ENCODE results near the gene ERAP2.

ERAP2 gene

GRCh38 chr5:96883871-96884270 is 7.6 kb downstream of the ERAP2 start:
- Histone ChIP-seq H4K91ac (ENCODE audit: low read length) (no peak overlapping the region), H2AK5ac (ENCODE audit: low read length, severe bottlenecking) (no peak overlapping the region), H2BK5ac (ENCODE audit: low read depth, low read length, poor library complexity, severe bottlenecking) (no peak overlapping the region), H3K9ac (ENCODE audit: low read length) (no peak overlapping the region), H2BK15ac (ENCODE audit: low read depth, poor library complexity, severe bottlenecking) (no peak overlapping the region), H2AFZ (ENCODE audit: low read depth, low read length) (no peak overlapping the region), H3K4me3 (ENCODE audit: insufficient read depth in 1 of 2, low read depth in 1 of 2, low read length in 2 of 2) (no peak overlapping the region), H3K4me1 (ENCODE audit: control insufficient read depth, insufficient read depth, low read depth, low read length) (peaks cover 4% of the 10 kb centered on the region), H3K27ac (ENCODE audit: low read length, poor library complexity, severe bottlenecking) (no peak overlapping the region), H3K36me3 (ENCODE audit: control insufficient read depth in 1 of 2, insufficient read depth in 2 of 2, low read depth in 1 of 2, low read length in 2 of 2) (peaks cover 2 to 57% of the 10 kb centered on the region in 2 experiments), H3K14ac (ENCODE audit: low read length in 2 of 2) (no peak overlapping the region), H3K18ac (ENCODE audit: low read depth in 1 of 2, low read length in 2 of 2) (no peak overlapping the region), H3K79me1 (replicated peaks; ENCODE audit: low read length, poor library complexity, severe bottlenecking) (peaks cover 12% of the 10 kb centered on the region), H2BK12ac (ENCODE audit: low read length in 2 of 2) (no peak overlapping the region), H3K9me3 (ENCODE audit: control insufficient read depth, low read length) (no peaks in the 10 kb centered on the region), H2BK120ac (ENCODE audit: low read depth, low read length) (no peak overlapping the region), H3K27me3 (ENCODE audit: control insufficient read depth in 1 of 2, insufficient read depth in 1 of 2, low read length in 2 of 2) (no peaks in the 10 kb centered on the region), H3K4me2 (ENCODE audit: low read length, poor library complexity, severe bottlenecking) (no peak overlapping the region), H3K4ac (ENCODE audit: low read depth in 1 of 2, low read length in 2 of 2) (no peak overlapping the region), H3K23ac (ENCODE audit: low read length in 2 of 2) (no peak overlapping the region), H4K8ac (ENCODE audit: low read length) (no peak overlapping the region)
- DNase-seq = no peak
- 93% methylated on average over 3 of the region's 3 CpGs for WGBS

GRCh38 chr5:96884995-96885394 is 8.7 kb downstream of the ERAP2 start:
- no peak overlapping the region for H3K9ac ChIP-seq (ENCODE audit: low read length)
- H3K4me3 ChIP-seq (ENCODE audit: insufficient read depth in 1 of 2, low read depth in 1 of 2, low read length in 2 of 2) = no peak overlapping the region
- H2BK15ac ChIP-seq (ENCODE audit: low read depth, poor library complexity, severe bottlenecking) = no peak overlapping the region
- H3K4me1 ChIP-seq (ENCODE audit: control insufficient read depth, insufficient read depth, low read depth, low read length) = peaks cover 4% of the 10 kb centered on the region
- no peak overlapping the region for H3K14ac ChIP-seq (ENCODE audit: low read length in 2 of 2)
- H2BK5ac ChIP-seq (ENCODE audit: low read depth, low read length, poor library complexity, severe bottlenecking) = no peak overlapping the region
- peaks cover 5 to 65% of the 10 kb centered on the region in 2 experiments for H3K36me3 ChIP-seq (ENCODE audit: control insufficient read depth in 1 of 2, insufficient read depth in 2 of 2, low read depth in 1 of 2, low read length in 2 of 2)
- H3K23ac ChIP-seq (ENCODE audit: low read length in 2 of 2) = no peak overlapping the region
- H3K18ac ChIP-seq (ENCODE audit: low read depth in 1 of 2, low read length in 2 of 2) = no peak overlapping the region
- H3K9me3 ChIP-seq (ENCODE audit: control insufficient read depth, low read length) = no peaks in the 10 kb centered on the region
- peaks cover 12% of the 10 kb centered on the region for H3K79me1 ChIP-seq (replicated peaks; ENCODE audit: low read length, poor library complexity, severe bottlenecking)
- 94% methylated on average over 6 of the region's 7 CpGs for WGBS
- no peak overlapping the region for H3K4ac ChIP-seq (ENCODE audit: low read depth in 1 of 2, low read length in 2 of 2)
- no peak overlapping the region for H2BK12ac ChIP-seq (ENCODE audit: low read length in 2 of 2)
- no peak overlapping the region for H4K91ac ChIP-seq (ENCODE audit: low read length)
- no peak overlapping the region for H2AK5ac ChIP-seq (ENCODE audit: low read length, severe bottlenecking)
- H4K8ac ChIP-seq (ENCODE audit: low read length) = no peak overlapping the region
- H2AFZ ChIP-seq (ENCODE audit: low read depth, low read length) = no peak overlapping the region
- DNase-seq = no peak
- no peak overlapping the region for H3K4me2 ChIP-seq (ENCODE audit: low read length, poor library complexity, severe bottlenecking)
- no peak overlapping the region for H2BK120ac ChIP-seq (ENCODE audit: low read depth, low read length)
- no peaks in the 10 kb centered on the region for H3K27me3 ChIP-seq (ENCODE audit: control insufficient read depth in 1 of 2, insufficient read depth in 1 of 2, low read length in 2 of 2)
- no peak overlapping the region for H3K27ac ChIP-seq (ENCODE audit: low read length, poor library complexity, severe bottlenecking)

- no peak overlapping the region for H2BK15ac ChIP-seq (ENCODE audit: low read depth, poor library complexity, severe bottlenecking)
- no peak overlapping the region for H2BK5ac ChIP-seq (ENCODE audit: low read depth, low read length, poor library complexity, severe bottlenecking)
- no peak overlapping the region for H3K18ac ChIP-seq (ENCODE audit: low read depth in 1 of 2, low read length in 2 of 2)
- H3K27me3 ChIP-seq (ENCODE audit: control insufficient read depth in 1 of 2, insufficient read depth in 1 of 2, low read length in 2 of 2) = no peaks in the 10 kb centered on the region
- H2BK120ac ChIP-seq (ENCODE audit: low read depth, low read length) = no peak overlapping the region
- no peak overlapping the region for H3K4me3 ChIP-seq (ENCODE audit: insufficient read depth in 1 of 2, low read depth in 1 of 2, low read length in 2 of 2)
- H3K4ac ChIP-seq (ENCODE audit: low read depth in 1 of 2, low read length in 2 of 2) = no peak overlapping the region
- no peaks in the 10 kb centered on the region for H3K9me3 ChIP-seq (ENCODE audit: control insufficient read depth, low read length)
- no peak overlapping the region for H3K14ac ChIP-seq (ENCODE audit: low read length in 2 of 2)
- peaks cover 4% of the 10 kb centered on the region for H3K4me1 ChIP-seq (ENCODE audit: control insufficient read depth, insufficient read depth, low read depth, low read length)
- WGBS = 85% methylated on average over 4 of the region's 5 CpGs
- H3K9ac ChIP-seq (ENCODE audit: low read length) = no peak overlapping the region
- H3K79me1 ChIP-seq (replicated peaks; ENCODE audit: low read length, poor library complexity, severe bottlenecking) = peaks cover 12% of the 10 kb centered on the region
- no peak overlapping the region for H3K4me2 ChIP-seq (ENCODE audit: low read length, poor library complexity, severe bottlenecking)
- no peak for DNase-seq
- H3K27ac ChIP-seq (ENCODE audit: low read length, poor library complexity, severe bottlenecking) = no peak overlapping the region
- H2AK5ac ChIP-seq (ENCODE audit: low read length, severe bottlenecking) = no peak overlapping the region
- no peak overlapping the region for H3K23ac ChIP-seq (ENCODE audit: low read length in 2 of 2)
- no peak overlapping the region for H4K91ac ChIP-seq (ENCODE audit: low read length)
- no peak overlapping the region for H4K8ac ChIP-seq (ENCODE audit: low read length)
- no peak overlapping the region for H2AFZ ChIP-seq (ENCODE audit: low read depth, low read length)
- no peak overlapping the region for H2BK12ac ChIP-seq (ENCODE audit: low read length in 2 of 2)
- peaks cover 5 to 65% of the 10 kb centered on the region in 2 experiments for H3K36me3 ChIP-seq (ENCODE audit: control insufficient read depth in 1 of 2, insufficient read depth in 2 of 2, low read depth in 1 of 2, low read length in 2 of 2)
Observed at GRCh38 chr5:96885518-96886338, 9.4 kb downstream of the ERAP2 start.

- DNase-seq = peak; percentile 81
- no peak overlapping the region for H3K4me3 ChIP-seq (ENCODE audit: insufficient read depth in 1 of 2, low read depth in 1 of 2, low read length in 2 of 2)
- no peak overlapping the region for H3K23ac ChIP-seq (ENCODE audit: low read length in 2 of 2)
- no peak overlapping the region for H3K9ac ChIP-seq (ENCODE audit: low read length)
- no peak overlapping the region for H2BK120ac ChIP-seq (ENCODE audit: low read depth, low read length)
- H4K8ac ChIP-seq (ENCODE audit: low read length) = no peak overlapping the region
- no peak overlapping the region for H2BK12ac ChIP-seq (ENCODE audit: low read length in 2 of 2)
- peaks cover 3% of the 10 kb centered on the region for H3K4me1 ChIP-seq (ENCODE audit: control insufficient read depth, insufficient read depth, low read depth, low read length)
- no peak overlapping the region for H2BK5ac ChIP-seq (ENCODE audit: low read depth, low read length, poor library complexity, severe bottlenecking)
- no peak overlapping the region for H2AFZ ChIP-seq (ENCODE audit: low read depth, low read length)
- H3K27me3 ChIP-seq (ENCODE audit: control insufficient read depth in 1 of 2, insufficient read depth in 1 of 2, low read length in 2 of 2) = no peaks in the 10 kb centered on the region
- no peak overlapping the region for H2AK5ac ChIP-seq (ENCODE audit: low read length, severe bottlenecking)
- H3K27ac ChIP-seq (ENCODE audit: low read length, poor library complexity, severe bottlenecking) = peak overlapping the region; percentile 17
- H2BK15ac ChIP-seq (ENCODE audit: low read depth, poor library complexity, severe bottlenecking) = no peak overlapping the region
- peaks cover 6 to 82% of the 10 kb centered on the region in 2 experiments for H3K36me3 ChIP-seq (ENCODE audit: control insufficient read depth in 1 of 2, insufficient read depth in 2 of 2, low read depth in 1 of 2, low read length in 2 of 2)
- H3K4me2 ChIP-seq (ENCODE audit: low read length, poor library complexity, severe bottlenecking) = no peak overlapping the region
- no peak overlapping the region for H3K14ac ChIP-seq (ENCODE audit: low read length in 2 of 2)
- H3K4ac ChIP-seq (ENCODE audit: low read depth in 1 of 2, low read length in 2 of 2) = peak overlapping the region in 1 of 2 experiments; percentile 24
- 23% methylated on average over 4 of the region's 4 CpGs for WGBS
- H3K79me1 ChIP-seq (replicated peaks; ENCODE audit: low read length, poor library complexity, severe bottlenecking) = peaks cover 1% of the 10 kb centered on the region
- no peak overlapping the region for H4K91ac ChIP-seq (ENCODE audit: low read length)
- no peaks in the 10 kb centered on the region for H3K9me3 ChIP-seq (ENCODE audit: control insufficient read depth, low read length)
- H3K18ac ChIP-seq (ENCODE audit: low read depth in 1 of 2, low read length in 2 of 2) = no peak overlapping the region
Observed at GRCh38 chr5:96893342-96893741, 17.0 kb downstream of the ERAP2 start.

Measured in mesenchymal stem cell (in vitro differentiated cells and primary cell).